SIG-M5 treated with dmso at 0.1 percent for 504 hours (cell line): ENCODE data around the gene ABHD16B.

Experiments used
- DNase-seq: peaks from one replicate; lab custom pipeline; 2025; ENCODE audit not compliant: unreplicated experiment; lab: John Stamatoyannopoulos, UW

ABHD16B gene

DNA sequence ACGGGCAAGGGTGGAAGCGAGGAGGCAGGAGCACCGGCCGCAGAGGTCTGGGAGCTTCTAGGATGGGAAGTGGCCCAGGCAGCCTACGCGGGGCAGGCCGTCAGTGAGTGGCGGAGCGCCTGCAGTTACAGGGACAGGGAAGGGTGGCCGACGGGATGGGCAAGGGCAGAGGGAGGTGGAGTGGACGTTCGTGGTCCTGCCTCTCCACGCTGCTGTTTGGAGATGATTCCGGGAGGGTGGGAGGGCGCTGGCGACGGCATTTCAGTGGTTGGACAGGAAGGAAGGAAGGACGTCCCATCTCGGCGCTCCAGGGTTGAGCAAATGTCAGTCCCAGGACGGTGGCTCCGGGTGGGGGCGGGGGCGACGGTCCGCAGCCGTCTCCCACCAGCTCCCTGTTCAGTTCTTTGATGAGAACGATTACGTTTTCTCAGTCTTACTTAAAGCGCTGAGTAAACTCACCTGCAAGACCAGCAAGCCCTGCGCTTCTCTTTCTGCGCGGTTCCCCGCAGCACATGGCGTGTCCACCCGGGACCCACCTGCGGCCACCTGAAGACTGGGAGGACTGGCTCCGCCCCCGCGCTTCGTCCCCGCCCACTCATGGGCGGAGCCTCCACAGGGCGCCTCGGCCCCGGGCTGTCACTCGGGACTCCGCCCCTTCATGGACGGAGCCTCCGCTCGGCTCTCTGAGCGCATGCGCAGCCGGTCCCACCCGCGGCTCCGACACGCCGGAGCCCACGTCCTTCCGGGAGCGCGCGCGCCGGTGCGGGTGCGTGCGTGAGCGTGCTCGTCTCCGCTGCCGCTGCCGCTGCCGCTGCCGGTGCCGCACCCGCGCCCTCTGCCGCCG is 33.3 kb downstream of the ABHD16B start, which contains the start of gene DNAJC5:
Gene DNAJC5 (plus strand): TSS at position 769 of the 844 bp plus-strand sequence. CDS start 33,220 bp downstream, outside the sequence.
- DNase-seq = peak; percentile 84

- DNase-seq = no peak
Observed at GRCh38 chr20:63895202-63895951, 34.1 kb downstream of the ABHD16B start.

- peak; percentile 83 for DNase-seq
Observed at GRCh38 chr20:63895952-63896263, 34.6 kb downstream of the ABHD16B start.

DNA sequence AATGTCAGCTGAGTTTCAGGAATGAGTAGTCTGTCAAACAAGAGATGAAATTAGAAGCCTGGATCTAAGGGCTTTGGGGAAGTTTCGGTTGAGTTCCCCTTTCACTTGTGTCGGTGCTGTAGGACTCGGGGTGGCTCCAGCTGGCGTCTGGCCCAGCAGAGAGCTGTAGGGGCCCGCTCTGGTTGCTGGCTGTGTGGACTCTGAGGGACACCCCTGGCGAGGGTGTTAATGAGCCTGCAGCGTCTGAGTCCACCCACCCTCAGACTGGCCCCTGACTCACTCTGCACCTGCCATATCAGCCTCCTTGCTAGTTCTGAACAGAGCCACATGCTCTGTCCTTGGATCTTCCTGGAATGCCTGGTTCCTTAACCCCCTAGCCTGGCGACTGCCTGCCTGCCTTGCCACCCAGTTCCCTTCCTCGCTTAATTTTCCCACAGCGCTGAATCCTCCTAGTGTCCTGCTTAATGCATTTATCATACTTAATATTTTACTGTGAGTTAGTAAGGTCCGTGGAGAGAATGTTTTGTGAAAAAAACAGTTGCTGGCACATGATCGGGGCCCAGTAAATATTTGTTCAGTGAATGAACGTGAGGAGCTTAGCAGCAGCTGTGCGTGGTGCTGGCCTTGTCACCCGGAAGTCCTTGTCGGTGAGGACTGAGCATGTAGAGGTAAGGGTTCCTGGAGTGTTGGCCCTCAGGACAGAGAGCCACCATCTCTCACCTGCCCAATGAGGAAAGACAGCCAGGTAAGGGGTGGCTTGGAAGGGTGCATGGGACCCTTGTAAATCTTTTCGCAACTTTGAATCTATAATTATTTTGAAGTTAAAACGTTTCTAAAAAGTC is 35.2 kb downstream of the ABHD16B start:
- peak; percentile 92 for DNase-seq

- DNase-seq = no peak
Observed at GRCh38 chr20:63897978-63898561, 36.8 kb downstream of the ABHD16B start.

DNA sequence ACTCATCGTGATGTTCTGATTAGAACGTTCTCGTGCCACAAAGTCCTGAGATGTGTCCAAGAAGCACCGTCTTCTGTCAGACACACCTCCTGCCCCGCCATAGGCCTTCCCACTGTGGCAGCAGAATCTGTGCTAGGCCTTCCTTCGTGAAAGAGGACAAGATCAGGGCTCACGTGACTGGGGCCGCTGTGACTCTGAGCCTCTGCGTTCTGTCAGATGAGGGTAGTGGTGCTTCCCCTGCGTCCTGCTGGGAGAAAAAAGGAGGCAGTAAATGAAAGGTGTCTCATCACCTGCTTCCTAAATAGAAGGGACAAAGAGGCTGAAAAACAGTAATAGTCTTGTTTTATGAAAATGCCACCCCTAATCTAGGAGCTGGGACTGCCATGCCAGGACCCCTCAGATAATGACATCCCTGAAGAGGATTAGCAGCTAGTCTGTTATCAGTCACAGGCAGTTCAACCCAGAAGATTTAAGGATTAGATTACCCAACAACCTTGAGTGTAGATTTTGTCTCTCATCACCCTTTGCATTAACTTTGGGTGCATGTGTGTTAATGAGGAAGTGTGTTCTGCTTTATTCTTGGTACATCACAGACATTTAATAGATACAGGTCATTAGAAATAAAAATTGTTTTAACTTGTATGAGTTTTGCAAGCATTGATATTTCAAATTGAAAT is 37.7 kb downstream of the ABHD16B start:
- DNase-seq = peak; percentile 66

DNA sequence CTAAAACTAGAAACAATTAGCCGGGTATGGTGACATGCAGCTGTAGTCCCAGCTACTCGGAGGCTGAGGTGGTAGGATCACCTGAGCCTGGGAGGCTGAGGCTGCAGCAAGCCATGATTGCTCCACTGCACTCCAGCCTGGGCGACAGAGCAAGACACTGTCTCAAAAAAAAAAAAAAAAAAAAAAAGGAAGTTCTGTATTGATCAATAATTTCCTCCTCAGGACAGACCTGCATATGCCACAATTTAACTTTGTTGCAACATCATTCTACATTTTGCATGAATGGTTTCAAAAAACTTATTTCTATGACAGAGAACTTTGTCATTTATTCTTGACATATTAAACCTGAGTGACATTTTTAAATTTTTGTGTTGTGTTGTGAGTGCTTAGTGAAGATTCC is 39.1 kb downstream of the ABHD16B start:
- peak; percentile 74 for DNase-seq

- DNase-seq = peak; percentile 81
Observed at GRCh38 chr20:63903796-63904561, 42.7 kb downstream of the ABHD16B start.

GRCh38 chr20:63908008-63908682 is 46.8 kb downstream of the ABHD16B start:
- no peak for DNase-seq

DNA sequence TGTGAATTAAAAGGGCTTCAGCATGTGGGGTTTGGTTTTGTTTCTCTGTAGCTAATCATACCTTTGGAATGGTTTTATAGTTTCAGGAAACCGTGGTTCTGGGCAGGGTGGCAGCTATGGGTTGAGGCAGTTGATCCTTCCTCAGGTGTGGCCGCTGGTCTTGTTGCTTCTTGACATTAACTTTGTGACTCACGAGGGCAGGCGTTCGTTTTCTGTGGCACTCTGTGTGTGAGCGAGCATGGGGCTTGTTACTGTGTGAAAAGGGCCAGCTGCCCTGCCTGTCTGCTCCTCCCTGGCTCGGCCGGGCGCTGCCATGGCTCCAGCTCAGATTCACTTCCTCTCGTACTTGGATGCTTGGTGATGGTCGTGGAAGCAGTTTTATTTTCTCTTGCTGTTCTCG is 49.9 kb downstream of the ABHD16B start:
- DNase-seq = peak; percentile 48
